ENCODE data around the gene LRRC8D.

LRRC8D gene

DNA sequence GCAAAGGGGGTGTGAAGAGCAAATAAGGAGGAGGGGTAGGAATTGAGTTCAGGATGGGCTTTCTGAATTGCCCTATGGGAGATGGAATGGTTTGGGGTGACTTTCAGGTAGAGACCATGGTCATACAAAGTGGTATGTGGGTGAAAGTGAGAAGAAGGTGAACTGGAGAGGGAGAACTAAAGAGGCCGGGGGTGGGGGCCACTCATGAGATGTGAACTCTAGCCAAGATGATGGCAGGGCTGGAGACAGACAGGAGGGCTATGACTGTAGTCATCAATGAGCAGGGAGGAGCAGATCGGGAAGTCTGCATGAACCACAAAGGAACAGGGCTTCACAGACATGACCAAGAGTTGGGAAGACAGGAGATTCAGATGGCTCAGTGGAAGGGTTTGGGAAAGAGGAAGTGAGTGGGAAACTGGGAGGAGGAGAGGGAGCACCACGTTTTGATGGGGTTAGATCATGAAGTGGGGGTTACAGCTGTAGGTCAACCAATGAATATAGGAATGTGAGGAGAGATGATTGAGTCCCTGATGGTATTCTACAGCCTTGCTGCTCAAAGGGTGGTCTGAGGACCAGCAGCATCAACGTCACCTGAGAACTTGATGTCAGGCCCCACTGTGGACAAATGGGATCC is 20.7 kb upstream of the LRRC8D start:
- no peak for DNase-seq (ENCODE audit: low spot score)

DNA sequence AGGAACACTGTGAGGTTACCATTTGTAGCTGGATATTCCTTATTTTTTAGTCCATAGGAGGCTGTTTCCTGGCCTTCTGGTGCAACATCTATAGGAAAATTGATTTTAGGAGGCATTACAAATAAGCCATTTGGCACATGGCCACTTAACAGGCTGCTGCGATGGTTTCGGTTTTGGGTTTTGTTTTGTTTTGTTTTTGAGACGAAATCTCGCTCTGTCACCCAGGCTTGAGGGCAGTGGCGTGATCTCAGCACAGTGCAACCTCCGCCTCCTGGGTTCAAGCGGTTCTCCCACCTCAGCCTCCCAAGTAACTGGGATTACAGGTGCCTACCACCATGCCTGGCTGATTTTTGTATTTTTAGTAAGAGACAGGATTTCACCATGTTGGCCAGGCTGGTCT is 20.1 kb upstream of the LRRC8D start:
- CTCF ChIA-PET: interaction anchor here (0.7 kb wide), 1 partner anchor 38 kb away, joined by 4 read pairs; no protein-coding TSS in a partner anchor
- no peak overlapping the region for H3K27ac ChIP-seq
- POLR2A ChIA-PET (ENCODE audit: low non-redundant PET): no interaction called here
- TF ChIP-seq, protein P1, sequence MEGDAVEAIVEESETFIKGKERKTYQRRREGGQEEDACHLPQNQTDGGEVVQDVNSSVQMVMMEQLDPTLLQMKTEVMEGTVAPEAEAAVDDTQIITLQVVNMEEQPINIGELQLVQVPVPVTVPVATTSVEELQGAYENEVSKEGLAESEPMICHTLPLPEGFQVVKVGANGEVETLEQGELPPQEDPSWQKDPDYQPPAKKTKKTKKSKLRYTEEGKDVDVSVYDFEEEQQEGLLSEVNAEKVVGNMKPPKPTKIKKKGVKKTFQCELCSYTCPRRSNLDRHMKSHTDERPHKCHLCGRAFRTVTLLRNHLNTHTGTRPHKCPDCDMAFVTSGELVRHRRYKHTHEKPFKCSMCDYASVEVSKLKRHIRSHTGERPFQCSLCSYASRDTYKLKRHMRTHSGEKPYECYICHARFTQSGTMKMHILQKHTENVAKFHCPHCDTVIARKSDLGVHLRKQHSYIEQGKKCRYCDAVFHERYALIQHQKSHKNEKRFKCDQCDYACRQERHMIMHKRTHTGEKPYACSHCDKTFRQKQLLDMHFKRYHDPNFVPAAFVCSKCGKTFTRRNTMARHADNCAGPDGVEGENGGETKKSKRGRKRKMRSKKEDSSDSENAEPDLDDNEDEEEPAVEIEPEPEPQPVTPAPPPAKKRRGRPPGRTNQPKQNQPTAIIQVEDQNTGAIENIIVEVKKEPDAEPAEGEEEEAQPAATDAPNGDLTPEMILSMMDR (conservative IDR thresholded peaks at IDR 0.05; ENCODE audit: low read depth): no peak
- no peak for DNase-seq (ENCODE audit: low spot score)

More for the DNA sequence above, 20.7 kb upstream of the LRRC8D start:
- CTCF ChIA-PET: interaction anchor here (0.6 to 0.7 kb wide), 2 partner anchors 20 to 38 kb away, joined by 3 to 4 read pairs; no protein-coding TSS in a partner anchor
- H3K27ac ChIP-seq: no peak overlapping the region
- POLR2A ChIA-PET (ENCODE audit: low non-redundant PET): no interaction called here
- TF ChIP-seq, protein P1 (conservative IDR thresholded peaks at IDR 0.05; ENCODE audit: low read depth): no peak

DNA sequence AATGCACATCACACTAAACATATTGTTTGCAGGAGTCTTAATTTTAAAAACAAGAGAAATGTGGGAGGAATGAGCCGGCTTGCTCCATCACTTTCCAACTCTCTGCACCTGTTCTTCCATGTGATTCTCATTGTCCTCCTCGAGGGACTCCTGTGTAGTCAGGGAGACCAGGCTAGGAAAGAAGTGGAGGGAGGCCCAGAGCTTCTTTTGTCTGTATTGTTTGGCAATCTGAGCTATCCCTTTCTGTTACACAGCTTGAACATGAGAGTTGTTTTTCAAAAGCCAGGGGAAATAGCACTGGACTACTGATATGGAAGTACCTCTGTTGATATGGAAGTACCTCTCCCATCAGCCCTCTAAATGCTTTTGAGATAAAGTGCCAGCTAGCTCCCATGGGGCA is 18.8 kb upstream of the LRRC8D start:
- CTCF ChIA-PET: interaction anchor here (0.6 to 0.7 kb wide), 2 partner anchors 153 to 800 kb away, joined by 3 to 4 read pairs; no protein-coding TSS in a partner anchor
- TF ChIP-seq, protein P1 (conservative IDR thresholded peaks at IDR 0.05; ENCODE audit: low read depth): no peak
- POLR2A ChIA-PET (ENCODE audit: low non-redundant PET): no interaction called here
- no peak overlapping the region for H3K27ac ChIP-seq
- DNase-seq (ENCODE audit: low spot score): no peak

GRCh38 chr1:89802841-89803240 is 18.0 kb upstream of the LRRC8D start:
- POLR2A ChIA-PET (ENCODE audit: low non-redundant PET): no interaction called here
- DNase-seq (ENCODE audit: low spot score): no peak
- TF ChIP-seq, protein P1 (conservative IDR thresholded peaks at IDR 0.05; ENCODE audit: low read depth): no peak
- CTCF ChIA-PET: interaction anchor here (2.4 kb wide), 1 partner anchor 40 kb away, joined by 22 read pairs; no protein-coding TSS in a partner anchor
- no peak overlapping the region for H3K27ac ChIP-seq

- ChIA-PET POLR2A (ENCODE audit: low non-redundant PET) (no interaction called here), CTCF (interaction anchor here (0.6 to 2.4 kb wide), 20 partner anchors 10 to 819 kb away, joined by 3 to 22 read pairs (median 4); partner anchors contain the start of gene LRRC8D)
- peak; percentile 72 for DNase-seq (ENCODE audit: low spot score)
- TF ChIP-seq, protein P1 (conservative IDR thresholded peaks at IDR 0.05; ENCODE audit: low read depth): peak; percentile 94
- no peak overlapping the region for H3K27ac ChIP-seq
Observed at GRCh38 chr1:89804642-89805237, 16.1 kb upstream of the LRRC8D start.

DNA sequence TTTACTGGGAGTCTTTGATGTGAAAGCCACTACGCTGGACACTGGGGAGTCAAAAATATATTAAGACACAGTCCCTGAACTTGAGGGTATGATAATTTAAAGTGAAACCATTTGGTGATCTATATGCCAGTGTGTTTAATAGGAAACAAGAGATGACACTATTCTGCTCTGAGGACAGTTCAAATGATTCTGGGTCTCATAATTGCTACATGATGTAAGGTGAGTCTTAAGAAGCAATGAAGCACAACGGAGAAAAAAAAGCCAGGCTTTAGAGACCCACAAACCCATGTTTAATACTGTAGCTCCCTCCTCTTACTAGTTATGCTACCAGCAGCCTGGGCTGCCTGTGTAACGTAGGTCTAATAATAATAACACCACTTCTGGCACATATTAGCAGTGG is 14.2 kb upstream of the LRRC8D start:
- POLR2A ChIA-PET (ENCODE audit: low non-redundant PET): no interaction called here
- TF ChIP-seq, protein P1 (conservative IDR thresholded peaks at IDR 0.05; ENCODE audit: low read depth): no peak
- CTCF ChIA-PET: no interaction called here
- no peak for DNase-seq (ENCODE audit: low spot score)
- H3K27ac ChIP-seq: no peak overlapping the region
